NCI-H510A (cell line): Measurements from ENCODE around the gene TRIM2.
A peak's percentile ranks its signal among the peaks of the same experiment; 100 is the strongest.
"Not testable (repeated sequence)": the region's sequence is repeated elsewhere in the genome, so short reads cannot be mapped to it uniquely, and the experiment has no call there.

ENCODE experiments used
- DNase-seq: peaks from one replicate; lab custom pipeline; 2025; lab: John Stamatoyannopoulos, UW

Gene TRIM2

GRCh38 chr4:153204247-153204671 is at the start of gene TRIM2:
TSS of gene TRIM2 (plus strand) at chr4:153204443. CDS start at chr4:153204531, 88 bp downstream.
- DNase-seq = peak; percentile 71

GRCh38 chr4:153155686-153156085 is 48.6 kb upstream of the TRIM2 start:
- DNase-seq = no peak

GRCh38 chr4:153156263-153156662 is 48.0 kb upstream of the TRIM2 start:
- no peak for DNase-seq

DNA sequence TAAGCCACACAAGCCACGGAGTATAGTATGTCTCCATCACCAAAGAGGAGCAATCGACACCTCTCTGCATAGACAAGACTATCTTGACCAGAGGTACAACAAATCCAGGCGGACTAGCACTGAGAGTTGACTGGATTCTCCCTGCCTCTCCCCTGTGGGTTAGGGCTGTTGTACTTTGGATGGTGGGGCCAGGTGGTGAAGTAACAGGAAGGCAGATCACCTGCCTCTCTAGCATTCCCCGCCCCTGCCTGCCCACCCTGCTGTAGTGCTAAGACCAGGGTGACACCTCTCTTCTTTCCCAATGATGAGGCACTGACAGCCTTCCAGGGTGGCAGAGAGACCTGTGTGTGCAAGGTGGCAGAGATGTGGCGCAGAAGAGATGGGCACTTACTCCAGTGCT is 47.5 kb upstream of the TRIM2 start:
- DNase-seq = peak; percentile 8

DNA sequence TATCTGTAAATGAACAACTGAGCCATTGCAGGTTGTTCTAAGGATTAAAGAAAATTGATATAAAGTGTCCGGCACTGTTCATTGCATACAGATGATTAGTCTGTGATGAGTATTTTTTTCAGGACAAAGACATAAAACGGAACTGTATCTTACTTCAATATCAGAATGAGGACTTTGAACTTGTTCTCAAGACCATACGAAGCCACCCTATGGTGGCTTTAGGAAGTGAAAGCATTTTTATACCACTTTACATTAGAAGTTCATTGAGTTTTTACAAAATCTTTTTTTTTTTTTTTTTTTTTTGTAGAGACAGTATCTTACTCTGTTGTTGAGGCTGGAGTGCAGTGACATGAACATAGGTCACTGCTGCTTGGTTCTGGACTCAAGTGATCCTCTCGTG is 45.2 kb upstream of the TRIM2 start:
- DNase-seq = no peak

DNA sequence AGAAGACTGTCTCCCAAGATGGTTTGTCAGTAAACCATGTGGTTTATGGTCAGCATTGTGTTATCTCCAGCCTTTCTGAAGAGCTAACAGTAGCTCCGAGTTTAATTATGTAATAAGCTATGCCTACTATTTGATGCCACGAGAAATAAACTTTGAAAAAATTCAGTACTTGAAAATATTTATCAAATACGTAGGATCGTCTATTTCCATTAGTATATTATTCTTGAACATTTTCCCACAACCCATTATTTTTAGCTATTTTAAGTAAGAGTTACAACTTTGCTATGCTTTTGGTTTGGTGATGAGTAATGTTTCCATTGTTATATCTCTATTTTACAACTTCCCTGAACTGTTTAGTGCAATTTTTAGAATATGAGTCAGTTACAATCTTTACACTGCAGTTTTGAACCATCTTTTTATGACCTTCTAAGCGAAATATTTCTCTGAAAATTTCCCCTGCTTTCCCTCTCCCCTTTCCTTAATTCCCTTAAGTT is 44.5 kb upstream of the TRIM2 start:
- DNase-seq = no peak

GRCh38 chr4:153160821-153161220 is 43.4 kb upstream of the TRIM2 start:
- DNase-seq = no peak

- DNase-seq = no peak
These were observed 42.8 kb upstream of the TRIM2 start for GRCh38 chr4:153161226-153161963.

- DNase-seq = not testable (repeated sequence)
These were observed 39.0 kb upstream of the TRIM2 start for GRCh38 chr4:153165236-153165635.

DNA sequence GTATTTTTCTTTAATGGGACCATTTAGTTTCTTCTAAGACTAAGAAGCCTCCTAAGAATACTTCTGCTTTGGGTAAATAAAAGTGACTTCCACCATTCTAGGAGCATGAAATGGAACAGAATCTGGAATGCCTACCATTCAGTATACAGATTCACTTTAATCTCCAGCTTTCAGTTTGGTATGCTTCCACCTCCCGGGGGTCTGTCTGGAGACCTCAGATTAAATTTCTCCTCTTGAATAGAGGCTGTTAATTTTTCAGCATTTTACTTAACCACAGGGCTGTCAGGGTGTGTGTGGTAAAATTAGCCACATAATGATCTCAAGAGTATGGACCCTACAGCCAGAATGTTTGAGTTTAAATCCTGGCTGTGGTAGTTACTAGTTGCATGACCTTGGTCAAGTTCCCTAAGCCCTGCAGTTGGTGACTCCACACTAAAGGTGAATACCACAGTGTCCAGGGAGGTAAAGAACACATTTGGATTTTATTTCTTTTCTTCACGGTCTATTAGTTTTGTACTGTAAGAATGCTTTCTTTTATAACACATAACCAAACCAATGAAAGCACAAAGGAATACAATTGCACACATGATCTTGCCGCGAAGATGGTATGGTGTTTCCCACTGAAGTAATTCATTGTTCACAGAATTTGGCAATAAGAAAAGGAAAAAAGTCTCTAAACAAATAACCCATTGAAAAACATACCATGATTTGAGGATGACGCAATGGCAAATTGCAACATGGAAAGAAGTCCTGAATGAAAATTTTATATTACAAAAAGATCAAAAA is 37.3 kb upstream of the TRIM2 start:
- DNase-seq = no peak

GRCh38 chr4:153169776-153170175 is 34.5 kb upstream of the TRIM2 start:
- DNase-seq = no peak

GRCh38 chr4:153170407-153170806 is 33.8 kb upstream of the TRIM2 start:
- no peak for DNase-seq

GRCh38 chr4:153174821-153175567 is 29.2 kb upstream of the TRIM2 start:
- no peak for DNase-seq

DNA sequence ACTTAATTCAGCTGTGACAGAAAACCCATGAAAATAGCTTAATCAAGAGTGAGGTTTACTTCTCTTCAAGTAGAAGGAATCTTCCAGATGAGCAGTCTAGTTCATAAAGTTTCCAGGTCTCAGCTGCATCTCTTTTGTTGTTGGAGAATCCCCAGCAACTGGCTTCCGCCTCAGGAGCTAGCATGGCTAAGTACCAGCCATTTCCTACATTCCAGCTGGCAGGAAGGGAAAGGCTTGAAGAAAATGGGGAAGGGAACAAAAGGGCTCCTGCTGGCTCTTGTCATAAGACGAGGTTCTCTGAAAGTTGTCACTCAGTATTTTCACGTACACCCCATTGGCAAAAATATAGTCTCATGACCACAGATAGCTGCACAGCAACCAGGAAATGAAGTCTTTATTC is 27.3 kb upstream of the TRIM2 start:
- DNase-seq = no peak

GRCh38 chr4:153177841-153178240 is 26.4 kb upstream of the TRIM2 start:
- no peak for DNase-seq

DNA sequence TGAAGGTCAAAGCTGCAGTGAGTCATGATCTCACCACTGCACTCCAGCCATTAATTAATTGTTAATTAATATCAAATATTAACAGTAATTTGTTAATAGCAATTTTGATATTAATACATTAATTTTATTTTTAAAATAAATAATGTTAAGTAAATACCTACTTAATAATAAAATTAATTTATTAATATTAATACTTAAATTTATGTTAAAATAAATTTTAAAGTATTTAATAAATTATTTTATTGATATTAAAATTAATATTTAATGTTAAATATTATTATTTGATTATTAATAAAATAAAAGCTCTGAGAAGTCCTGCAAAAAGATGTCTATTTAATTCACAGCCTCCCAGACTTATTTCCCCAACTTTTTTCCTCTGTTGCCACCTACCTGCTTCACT is 25.1 kb upstream of the TRIM2 start:
- DNase-seq = no peak

DNA sequence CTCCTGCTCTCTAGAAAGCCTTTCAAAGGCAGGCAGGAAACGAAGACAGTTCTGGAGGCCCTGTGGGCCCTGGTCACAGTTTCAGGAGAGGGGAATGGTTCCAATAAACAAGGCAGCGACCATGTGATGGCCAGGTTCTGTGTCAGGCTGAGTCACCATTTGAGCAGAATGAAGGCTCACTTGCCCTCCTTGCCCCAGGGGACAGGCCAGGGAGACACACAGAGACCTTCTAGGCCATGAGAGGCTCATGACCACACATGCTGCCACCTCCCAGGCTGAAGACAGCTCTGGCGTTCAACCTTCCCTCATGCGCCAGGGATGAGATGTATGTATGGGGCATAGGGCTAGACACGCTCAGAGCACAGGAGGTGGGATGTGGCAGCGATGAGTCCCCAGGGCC is 22.9 kb upstream of the TRIM2 start:
- no peak for DNase-seq

DNA sequence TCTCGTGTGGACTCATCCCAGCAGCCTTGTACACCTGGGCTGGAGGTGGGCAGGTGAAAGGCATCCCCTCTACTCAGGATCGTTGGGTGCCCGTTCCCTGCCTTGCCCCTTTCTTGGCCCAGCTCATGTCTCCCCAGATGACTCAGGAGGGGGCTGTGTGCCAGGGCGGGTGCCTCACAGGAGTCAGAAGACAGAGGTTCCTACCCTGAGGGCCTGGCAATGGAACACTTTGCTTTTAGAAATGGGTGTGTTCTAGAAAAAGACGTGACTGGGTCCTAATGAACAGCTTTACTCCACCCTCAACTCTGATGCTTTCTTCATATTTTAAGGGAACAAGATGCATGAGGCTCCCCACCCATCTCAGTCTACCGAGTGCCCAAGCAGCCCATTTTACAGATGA is 22.5 kb upstream of the TRIM2 start:
- DNase-seq = no peak

DNA sequence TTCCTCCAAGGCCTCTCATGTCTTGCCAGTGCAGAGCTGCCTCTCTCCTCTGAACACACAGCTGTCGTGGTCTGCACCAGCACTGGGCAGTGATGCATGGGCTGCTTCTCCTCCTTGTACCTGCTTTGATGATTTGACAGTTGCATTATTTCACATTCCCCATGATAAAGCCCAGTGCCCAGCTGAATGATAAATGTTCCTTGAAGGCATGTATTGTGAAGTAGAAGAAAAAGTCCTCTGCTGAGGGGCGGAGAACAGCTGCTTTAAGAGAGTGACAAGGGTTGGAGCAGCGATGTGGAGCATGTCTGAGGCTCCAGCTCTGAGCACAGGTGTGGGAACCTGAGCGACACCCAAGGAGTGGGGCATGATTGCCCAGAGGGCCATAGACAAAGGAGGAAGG is 21.1 kb upstream of the TRIM2 start:
- no peak for DNase-seq

DNA sequence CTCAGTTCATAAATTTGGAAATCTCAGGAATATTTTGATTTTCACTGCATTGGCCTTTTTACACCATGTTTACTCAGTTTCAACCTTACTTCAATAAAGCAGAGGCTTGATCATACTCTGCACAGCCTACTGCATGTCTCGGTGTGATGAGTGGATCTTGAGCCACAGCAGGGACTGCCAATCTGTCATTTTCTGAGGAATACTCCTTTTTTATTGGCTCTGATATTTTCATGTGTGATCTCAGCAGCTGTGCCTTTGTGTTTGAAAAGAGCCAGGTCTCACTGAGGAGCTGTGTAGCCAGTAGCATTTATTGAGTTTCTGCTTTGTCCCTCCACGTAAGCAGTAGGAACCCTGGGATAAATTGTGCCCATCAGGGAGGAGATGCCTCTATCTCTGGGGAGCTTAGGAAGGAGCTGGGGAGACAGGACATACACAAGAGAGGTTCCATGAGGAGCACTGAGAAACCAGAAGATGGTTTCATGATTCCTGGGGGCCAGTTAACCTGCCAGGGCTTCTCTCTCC is 18.9 kb upstream of the TRIM2 start:
- DNase-seq = no peak

DNA sequence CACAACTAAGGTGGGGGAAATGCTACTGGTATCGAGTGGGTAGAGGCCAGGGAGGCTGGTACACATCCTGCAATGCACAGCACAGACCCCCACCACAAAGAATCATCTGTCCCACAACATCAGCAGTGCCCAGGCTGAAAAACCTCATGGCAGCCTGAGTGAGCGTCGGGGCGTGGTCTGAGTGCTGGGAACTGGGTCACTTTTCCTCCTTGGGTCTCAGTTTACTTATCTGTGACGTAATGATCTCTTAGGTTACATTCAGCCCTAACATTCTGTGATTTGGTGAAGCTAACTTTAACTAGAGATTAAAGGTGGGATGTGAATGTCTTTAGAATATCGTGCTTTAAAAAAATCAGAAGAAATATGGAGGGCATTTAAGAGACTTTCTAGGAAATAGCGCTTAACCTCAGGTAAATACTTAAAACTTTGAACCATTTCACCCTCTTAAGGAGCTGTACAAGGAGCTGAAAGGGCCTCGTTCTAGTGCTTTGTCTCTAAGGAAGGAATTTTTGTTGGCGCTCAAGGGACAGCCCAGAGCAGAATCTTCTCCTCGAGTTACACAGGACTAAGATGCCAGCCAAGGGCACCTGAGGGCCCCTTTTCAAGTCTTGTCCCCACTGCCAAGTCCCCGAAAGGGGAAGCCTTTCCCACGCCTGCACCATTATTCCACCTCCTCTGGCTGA is 18.1 kb upstream of the TRIM2 start:
- DNase-seq = no peak
